Aorta (tissue), 4 donors: ENCODE measurements around the gene ANKRD11. TPM values are rescaled to one million over a fixed set of nuclear protein-coding genes. Genes with fewer than 3 reads are reported as not detected.

Experiments
- polyA plus RNA-seq, 2 donors: library from polyadenylated mRNA; stranded (reverse); fragments of 200-250 nt; gene quantifications; one replicate each; pipeline ENCODE4 v1.2.3, GENCODE V29; 2013
- total RNA-seq, 2 donors: library from RNA; stranded (reverse); fragmentation: NEBNext Ultra II Directional; extraction: Animal tissue kit (Norgen Biotek cat#: 25700); gene quantifications; one replicate each; pipeline ENCODE4 v1.2.1, GENCODE V29; 2021
- donor health status: healthy with polysubstance abuse.
- donor health status: Bipolar disorder and iron deficiency.
- donor health status: DM: no; HTN: no; CAD: no.
- donor health status: DM: yes; HTN: yes; CAD: no.

The ANKRD11 gene
- total and polyA plus RNA-seq, 4 donors: 34.6 to 139 (median 90.1) TPM

Other genes starting within 250 kb of the ANKRD11 start
- gene SPG7, start 17.8 kb upstream of the ANKRD11 start, total RNA-seq: 100 to 1,000 TPM in 1 of 2 donors, 10 to 100 TPM in 1; 90.6 to 110 TPM
- 100 to 1,000 TPM in 1 of 2 donors, 10 to 100 TPM in 1; 28.4 to 171 TPM for gene SPG7, start 17.8 kb upstream of the ANKRD11 start, polyA plus RNA-seq
- 1,000 to 10,000 TPM; 1,505 to 1,678 TPM for gene RPL13, start 70.1 kb upstream of the ANKRD11 start, total RNA-seq
- gene RPL13, start 70.1 kb upstream of the ANKRD11 start, polyA plus RNA-seq: 1,000 to 10,000 TPM; 4,359 to 6,820 TPM
- under 1 TPM; 0.13 to 0.66 TPM for gene CPNE7, start 85.2 kb upstream of the ANKRD11 start, total RNA-seq
- under 1 TPM; 0.13 to 0.69 TPM for gene CPNE7, start 85.2 kb upstream of the ANKRD11 start, polyA plus RNA-seq
- gene DPEP1, start 123.1 kb upstream of the ANKRD11 start, total RNA-seq: not detected
- 1 to 10 TPM in 1 of 2 donors, not detected in 1; 8.5 TPM for gene DPEP1, start 123.1 kb upstream of the ANKRD11 start, polyA plus RNA-seq
- gene CHMP1A, start 167.1 kb upstream of the ANKRD11 start, total RNA-seq: 10 to 100 TPM; 69.0 to 78.8 TPM
- gene CHMP1A, start 167.1 kb upstream of the ANKRD11 start, polyA plus RNA-seq: 100 to 1,000 TPM in 1 of 2 donors, 10 to 100 TPM in 1; 45.5 to 112 TPM
- gene SPATA33, start 167.3 kb upstream of the ANKRD11 start, total RNA-seq: 1 to 10 TPM; 6.5 to 8.6 TPM
- 10 to 100 TPM in 1 of 2 donors, 1 to 10 TPM in 1; 3.0 to 10.7 TPM for gene SPATA33, start 167.3 kb upstream of the ANKRD11 start, polyA plus RNA-seq
- 10 to 100 TPM; 29.9 to 71.1 TPM for gene CDK10, start 196.1 kb upstream of the ANKRD11 start, total RNA-seq
- gene CDK10, start 196.1 kb upstream of the ANKRD11 start, polyA plus RNA-seq: 100 to 1,000 TPM in 1 of 2 donors, 10 to 100 TPM in 1; 24.7 to 134 TPM
- gene SPATA2L, start 211.1 kb upstream of the ANKRD11 start, total RNA-seq: 10 to 100 TPM in 1 of 2 donors, 1 to 10 TPM in 1; 9.1 to 13.4 TPM
- 10 to 100 TPM in 1 of 2 donors, 1 to 10 TPM in 1; 4.9 to 12.0 TPM for gene SPATA2L, start 211.1 kb upstream of the ANKRD11 start, polyA plus RNA-seq
- 10 to 100 TPM; 10.3 to 15.3 TPM for gene VPS9D1, start 230.3 kb upstream of the ANKRD11 start, total RNA-seq
- gene VPS9D1, start 230.3 kb upstream of the ANKRD11 start, polyA plus RNA-seq: 10 to 100 TPM in 1 of 2 donors, 1 to 10 TPM in 1; 5.1 to 34.5 TPM
- gene ZNF276, start 231.0 kb upstream of the ANKRD11 start, total RNA-seq: 10 to 100 TPM; 23.6 to 30.4 TPM
- 10 to 100 TPM in 1 of 2 donors, 1 to 10 TPM in 1; 3.3 to 47.7 TPM for gene ZNF276, start 231.0 kb upstream of the ANKRD11 start, polyA plus RNA-seq